Smooth muscle cell (in vitro differentiated cells): Measurements from ENCODE around the gene RIT2. TPM values are rescaled to one million over a fixed set of nuclear protein-coding genes. Genes with fewer than 3 reads are reported as not detected.

ENCODE experiments used
- DNase-seq: peaks from one replicate; lab custom pipeline; 2025; ENCODE audit not compliant: unreplicated experiment; lab: John Stamatoyannopoulos, UW
- H2AFZ ChIP-seq: fragments of 200-600 bp; sonication (generic); 2 replicates; pipeline ENCODE4 v1.6.0; 2016; ENCODE audit warnings: antibody characterized with exemption, low read depth, mild to moderate bottlenecking
- H3F3A ChIP-seq: fragments of 200-600 bp; sonication (generic); 2 replicates; pipeline ENCODE4 v1.6.0; 2017; ENCODE audit warnings: antibody characterized with exemption, low read depth
- H3K27ac ChIP-seq: fragments of 200-600 bp; sonication (generic); 2 replicates; pipeline ENCODE4 v1.5.1; 2016; ENCODE audit warnings: low read depth, mild to moderate bottlenecking
- H3K27me3 ChIP-seq: fragments of 200-600 bp; sonication (generic); 2 replicates; pipeline ENCODE4 v1.6.1; 2016; ENCODE audit warnings: low read depth, mild to moderate bottlenecking
- H3K36me3 ChIP-seq: fragments of 200-600 bp; sonication (generic); 2 replicates; pipeline ENCODE4 v1.5.1; 2016; ENCODE audit warnings: low read depth
- H3K4me1 ChIP-seq: fragments of 200-600 bp; sonication (generic); 2 replicates; pipeline ENCODE4 v1.5.1; 2016; ENCODE audit warnings: low read depth
- H3K4me2 ChIP-seq: fragments of 200-600 bp; sonication (generic); 2 replicates; pipeline ENCODE4 v1.6.0; 2016; ENCODE audit warnings: mild to moderate bottlenecking
- H3K4me3 ChIP-seq: fragments of 200-600 bp; sonication (generic); 2 replicates; pipeline ENCODE4 v1.5.1; 2016; ENCODE audit warnings: mild to moderate bottlenecking
- H3K79me2 ChIP-seq: fragments of 200-600 bp; sonication (generic); 2 replicates; pipeline ENCODE4 v1.6.0; 2016; ENCODE audit warnings: low read depth, mild to moderate bottlenecking
- H3K9ac ChIP-seq: fragments of 200-600 bp; sonication (generic); 2 replicates; pipeline ENCODE4 v1.6.0; 2016; ENCODE audit warnings: low read depth
- H3K9me3 ChIP-seq: fragments of 200-600 bp; sonication (generic); replicated peaks from 2 replicates; pipeline ENCODE4 v1.5.1; 2016; ENCODE audit warnings: low read depth
- H4K20me1 ChIP-seq: fragments of 200-600 bp; sonication (generic); 2 replicates; pipeline ENCODE4 v1.6.0; 2016; ENCODE audit warnings: low read depth
- CTCF ChIP-seq: fragments of 200-600 bp; sonication (generic); IDR thresholded peaks from 2 replicates; pipeline ENCODE4 v1.5.1; 2017; ENCODE audit warnings: borderline replicate concordance, mild to moderate bottlenecking, antibody characterized with exemption; ENCODE audit not compliant: insufficient read depth, poor library complexity, severe bottlenecking
- WGBS: methylation state at CpG from one replicate; pipeline ENCODE4 v1.1.7; 2016; ENCODE audit warnings: low lambda C conversion rate; 5-methylcytosine and 5-hydroxymethylcytosine counted together
- polyA plus RNA-seq: library from polyadenylated mRNA; unstranded; fragments of >200 nt; fragmentation: Nextera tagmentation; extraction: Ambion mirVana; gene quantifications from 2 replicates; pipeline ENCODE4 v1.2.1, GENCODE V29; 2016
- total RNA-seq: library from RNA; depleted of rRNA; stranded (reverse); fragments of >200 nt; gene quantifications from 2 replicates; pipeline ENCODE4 v1.2.3, GENCODE V29; 2014

The RIT2 gene
- total and polyA plus RNA-seq, 2 experiments from 2014 or later, result not detected

DNA sequence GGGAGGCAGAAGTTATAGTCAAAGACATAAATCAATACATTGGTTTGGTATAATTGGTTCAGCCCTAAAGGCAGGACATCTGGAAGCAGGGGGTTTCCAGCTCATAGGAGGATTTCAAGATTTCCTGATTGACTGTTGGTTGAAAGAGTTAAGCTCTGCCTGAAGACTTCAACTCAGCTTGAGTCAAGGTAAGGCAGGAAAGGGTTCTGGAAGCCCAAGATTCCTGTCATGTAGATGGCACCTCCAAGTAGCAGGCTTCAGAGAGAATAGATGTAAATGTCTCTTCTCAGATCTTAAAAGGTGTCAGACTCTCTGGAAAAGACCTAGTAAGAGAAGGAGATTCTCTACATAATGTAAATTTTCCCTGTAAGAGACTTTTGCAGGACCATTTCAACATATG lies 335.3 kb downstream of the RIT2 start:
- Histone ChIP-seq H3K79me2 (no peaks in the 10 kb centered on the region), H3K36me3 (no peaks in the 10 kb centered on the region), H3K4me3 (no peak overlapping the region), H3K4me1 (peaks cover 20% of the 10 kb centered on the region), H4K20me1 (no peaks in the 10 kb centered on the region), H3K27ac (no peak overlapping the region), H3F3A (peaks cover 6% of the 10 kb centered on the region), H3K9ac (no peak overlapping the region), H3K27me3 (no peaks in the 10 kb centered on the region), H2AFZ (no peak overlapping the region), H3K9me3 (no peaks in the 10 kb centered on the region), H3K4me2 (no peak overlapping the region)
- no peak for DNase-seq
- no peak for TF ChIP-seq CTCF

GRCh38 chr18:42778445-42779042 lies 336.9 kb downstream of the RIT2 start:
- no peak overlapping the region for H2AFZ ChIP-seq
- peaks cover 20% of the 10 kb centered on the region for H3K4me1 ChIP-seq
- no peaks in the 10 kb centered on the region for H3K9me3 ChIP-seq
- H3F3A ChIP-seq, result peaks cover 6% of the 10 kb centered on the region
- no peaks in the 10 kb centered on the region for H3K36me3 ChIP-seq
- no peak for DNase-seq
- H3K9ac ChIP-seq, result no peak overlapping the region
- H3K79me2 ChIP-seq, result no peaks in the 10 kb centered on the region
- H3K27ac ChIP-seq, result no peak overlapping the region
- H3K4me2 ChIP-seq, result no peak overlapping the region
- WGBS, result 70% methylated on average over 4 of the region's 4 CpGs
- no peaks in the 10 kb centered on the region for H3K27me3 ChIP-seq
- TF ChIP-seq CTCF, result no peak
- H4K20me1 ChIP-seq, result no peaks in the 10 kb centered on the region
- H3K4me3 ChIP-seq, result no peak overlapping the region

DNA sequence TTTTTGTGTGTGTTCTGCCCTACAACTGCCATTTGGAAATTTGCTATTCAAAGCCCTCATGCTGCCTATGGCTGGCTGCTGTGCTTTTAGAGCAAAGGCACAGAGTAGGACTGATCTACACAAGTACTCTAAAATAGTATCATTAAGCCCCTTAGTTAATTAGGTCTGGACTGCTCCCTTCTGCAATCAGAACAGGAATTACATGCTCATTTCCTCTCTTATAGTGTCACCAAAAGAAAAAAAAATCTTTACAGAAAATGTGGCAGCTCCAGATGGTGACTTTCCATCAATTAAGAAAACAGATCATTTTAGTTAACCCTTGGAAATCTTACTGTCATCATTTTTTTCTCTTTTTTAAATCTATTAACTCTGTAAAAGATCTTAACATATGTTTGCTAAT lies 337.5 kb downstream of the RIT2 start:
- H3K27ac ChIP-seq, result peak overlapping the region; percentile 17
- peak overlapping the region; percentile 8 for H3K4me2 ChIP-seq
- no peaks in the 10 kb centered on the region for H4K20me1 ChIP-seq
- no peaks in the 10 kb centered on the region for H3K9me3 ChIP-seq
- no peak for DNase-seq
- peaks cover 6% of the 10 kb centered on the region for H3F3A ChIP-seq
- H3K9ac ChIP-seq, result no peak overlapping the region
- H3K79me2 ChIP-seq, result no peaks in the 10 kb centered on the region
- TF ChIP-seq CTCF, result no peak
- H3K4me1 ChIP-seq, result peaks cover 20% of the 10 kb centered on the region
- no peaks in the 10 kb centered on the region for H3K27me3 ChIP-seq
- H3K4me3 ChIP-seq, result no peak overlapping the region
- no peaks in the 10 kb centered on the region for H3K36me3 ChIP-seq
- no peak overlapping the region for H2AFZ ChIP-seq

- Histone ChIP-seq H2AFZ (no peak overlapping the region), H3K79me2 (no peaks in the 10 kb centered on the region), H3K9ac (no peak overlapping the region), H4K20me1 (no peaks in the 10 kb centered on the region), H3K4me1 (peaks cover 17% of the 10 kb centered on the region), H3F3A (peaks cover 6% of the 10 kb centered on the region), H3K27me3 (no peaks in the 10 kb centered on the region), H3K9me3 (no peaks in the 10 kb centered on the region), H3K27ac (no peak overlapping the region), H3K4me3 (no peak overlapping the region), H3K4me2 (no peak overlapping the region), H3K36me3 (no peaks in the 10 kb centered on the region)
- no peak for DNase-seq
- TF ChIP-seq CTCF, result no peak
- WGBS, result 37% methylated on average over 1 of the region's 1 CpG
Measured at GRCh38 chr18:42773870-42774269, 341.6 kb downstream of the RIT2 start.
